Anterior cingulate cortex (tissue), 58 donors: ENCODE results near the gene LDAH.
"Not testable (repeated sequence)": the region's sequence is repeated elsewhere in the genome, so short reads cannot be mapped to it uniquely, and the experiment has no call there.

Experiments
- DNase-seq, 58 donors: peaks; one replicate each; lab custom pipeline; 2025; lab: John Stamatoyannopoulos, UW

The LDAH gene

DNA sequence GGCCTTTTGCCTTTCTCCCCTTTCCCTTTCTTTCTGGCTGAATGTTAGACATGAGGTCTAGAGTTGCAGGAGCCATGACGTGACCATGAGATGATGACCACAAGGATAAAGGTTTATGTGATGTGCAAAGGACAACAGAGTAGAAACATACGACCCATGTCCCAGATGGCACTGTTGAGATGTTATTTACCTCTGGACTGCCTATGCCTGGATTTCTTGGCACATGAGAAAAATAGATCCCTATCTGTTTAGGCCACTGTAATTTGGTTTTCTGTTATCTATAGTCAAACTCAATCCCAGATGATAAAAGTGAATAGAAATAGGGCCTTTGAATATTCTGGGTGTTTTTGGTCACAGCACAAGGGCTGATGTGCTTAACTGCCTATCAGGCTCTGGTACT lies 97.1 kb downstream of the LDAH start:
- no peak for DNase-seq

DNA sequence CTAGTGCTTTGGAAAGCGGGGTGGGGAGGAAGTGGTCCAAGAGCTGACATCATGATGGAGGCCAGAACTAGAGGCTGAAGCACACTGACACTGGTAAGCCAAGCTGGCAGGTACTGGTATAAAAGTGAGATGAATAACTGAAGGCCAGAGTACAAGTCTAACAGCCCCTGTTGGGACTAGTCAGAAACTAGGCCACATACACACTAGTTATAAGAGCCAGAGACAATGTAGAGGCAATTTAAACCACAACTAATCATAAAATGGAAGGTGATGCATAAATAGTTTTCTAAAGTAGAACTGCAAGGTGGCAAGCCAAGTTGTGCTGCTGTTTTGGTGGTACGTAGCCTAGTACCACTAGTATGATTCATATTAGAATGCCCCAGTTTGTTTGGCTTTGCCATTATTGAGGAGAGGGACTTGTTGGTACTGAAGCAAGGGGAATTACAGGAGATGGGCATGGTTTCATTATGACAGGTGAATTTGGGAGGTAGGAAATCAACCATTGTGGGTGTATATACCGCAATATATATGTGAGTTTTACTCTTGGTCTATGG lies 98.3 kb downstream of the LDAH start:
- no peak for DNase-seq

DNA sequence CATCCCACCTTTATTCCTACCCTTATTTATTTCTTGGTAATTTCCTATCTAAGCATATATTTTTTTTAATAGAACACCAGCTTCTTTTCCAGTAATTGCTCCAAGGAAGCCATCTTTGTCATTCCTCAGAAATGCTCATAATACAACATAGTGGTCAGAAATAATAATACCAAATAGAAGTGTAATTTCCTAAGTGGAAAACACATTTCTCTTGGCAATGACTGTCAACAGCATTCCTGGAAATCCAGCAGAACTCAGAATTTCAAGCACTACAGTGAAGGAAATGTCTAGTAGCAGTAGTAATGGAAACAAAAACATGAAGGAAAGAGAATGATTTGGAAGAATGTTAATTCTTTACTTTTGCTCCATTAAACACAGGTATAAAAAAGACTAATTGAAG lies 99.4 kb downstream of the LDAH start:
- no peak for DNase-seq

DNA sequence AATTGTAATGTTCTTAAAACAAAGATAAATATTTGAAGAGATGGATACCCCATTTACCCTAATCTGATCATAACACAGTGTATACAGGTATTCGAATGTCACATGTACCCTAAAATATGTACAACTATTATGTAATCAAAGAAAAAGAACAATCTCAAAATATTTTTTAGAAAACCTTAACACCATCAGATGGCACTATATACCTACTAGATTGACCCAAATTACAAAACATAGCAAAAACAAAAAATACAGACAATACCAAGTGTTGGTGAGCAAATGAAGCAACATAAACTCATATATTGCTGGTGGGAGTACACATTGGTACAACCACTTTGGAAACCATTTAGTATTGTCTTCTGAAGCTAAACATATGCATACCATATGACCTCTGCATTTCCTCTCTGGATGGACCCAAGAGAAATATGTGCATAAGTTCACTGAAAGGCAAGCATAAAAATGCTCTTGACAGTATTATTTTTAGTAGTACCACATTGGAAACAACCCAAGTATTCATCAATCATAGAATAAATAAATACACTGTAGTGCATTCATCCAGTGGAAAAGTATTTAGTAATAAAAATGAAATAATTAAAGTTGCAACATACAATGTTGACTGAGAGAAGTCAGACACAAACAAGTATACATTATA lies 100.2 kb downstream of the LDAH start:
- no peak for DNase-seq

DNA sequence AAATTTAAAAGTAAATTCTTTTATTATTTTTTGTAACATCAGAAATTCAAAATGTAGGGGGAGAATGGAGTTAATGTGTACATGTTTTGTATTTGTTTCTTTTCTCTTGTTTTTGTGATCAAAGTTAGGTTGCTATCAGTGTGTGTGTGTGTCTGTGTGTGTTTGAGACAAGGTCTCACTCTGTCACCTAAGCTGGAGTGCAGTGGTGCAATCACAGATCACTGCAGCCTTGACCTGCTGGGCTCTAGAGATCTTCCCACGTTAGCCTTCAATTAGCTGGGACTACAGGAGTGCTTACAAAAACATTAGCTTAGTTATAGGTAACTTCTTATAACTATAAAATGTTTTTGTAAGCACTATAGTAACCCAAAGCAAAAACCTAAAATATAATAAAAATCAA lies 105.3 kb downstream of the LDAH start:
- no peak for DNase-seq

DNA sequence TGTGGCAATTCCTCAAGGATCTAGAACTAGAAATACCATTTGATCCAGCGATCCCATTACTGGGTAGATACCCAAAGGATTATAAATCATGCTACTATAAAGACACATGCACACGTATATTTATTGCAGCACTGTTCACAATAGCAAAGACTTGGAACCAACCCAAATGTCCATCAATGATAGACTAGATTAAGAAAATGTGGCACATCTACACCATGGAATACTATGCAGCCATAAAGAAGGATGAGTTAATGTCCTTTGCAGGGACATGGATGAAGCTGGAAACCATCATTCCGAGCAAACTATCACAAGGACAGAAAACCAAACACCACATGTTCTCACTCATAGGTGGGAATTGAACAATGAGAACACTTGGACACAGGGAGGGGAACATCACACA lies 106.7 kb downstream of the LDAH start:
- not testable (repeated sequence) for DNase-seq

DNA sequence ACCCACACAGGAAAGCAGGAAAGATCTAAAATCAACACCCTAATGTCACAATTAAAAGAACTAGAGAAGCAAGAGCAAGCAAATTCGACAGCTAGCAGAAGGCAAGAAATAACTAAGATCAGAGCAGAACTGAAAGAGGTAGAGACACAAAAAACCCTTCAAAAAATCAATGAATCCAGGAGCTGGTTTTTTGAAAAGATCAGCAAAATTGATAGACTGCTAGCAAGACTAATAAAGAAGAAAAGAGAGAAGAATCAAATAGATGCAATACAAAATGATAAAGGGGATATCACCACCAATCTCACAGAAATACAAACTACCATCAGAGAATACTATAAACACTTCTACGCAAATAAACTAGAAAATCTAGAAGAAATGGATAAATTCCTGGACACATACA lies 108.5 kb downstream of the LDAH start:
- DNase-seq, result not testable (repeated sequence)

DNA sequence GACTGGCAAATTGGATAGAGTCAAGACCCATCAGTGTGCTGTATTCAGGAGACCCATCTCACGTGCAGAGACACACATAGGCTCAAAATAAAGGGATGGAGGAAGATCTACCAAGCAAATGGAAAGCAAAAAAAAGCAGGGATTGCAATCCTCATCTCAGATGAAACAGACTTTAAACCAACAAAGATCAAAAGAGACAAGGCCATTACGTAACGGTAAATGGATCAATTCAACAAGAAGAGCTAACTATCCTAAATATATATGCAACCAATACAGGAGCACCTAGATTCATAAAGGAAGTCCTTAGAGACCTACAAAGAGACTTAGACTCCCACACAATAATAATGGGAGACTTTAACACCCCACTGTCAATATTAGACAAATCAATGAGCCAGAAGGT lies 109.3 kb downstream of the LDAH start:
- DNase-seq, result not testable (repeated sequence)

DNA sequence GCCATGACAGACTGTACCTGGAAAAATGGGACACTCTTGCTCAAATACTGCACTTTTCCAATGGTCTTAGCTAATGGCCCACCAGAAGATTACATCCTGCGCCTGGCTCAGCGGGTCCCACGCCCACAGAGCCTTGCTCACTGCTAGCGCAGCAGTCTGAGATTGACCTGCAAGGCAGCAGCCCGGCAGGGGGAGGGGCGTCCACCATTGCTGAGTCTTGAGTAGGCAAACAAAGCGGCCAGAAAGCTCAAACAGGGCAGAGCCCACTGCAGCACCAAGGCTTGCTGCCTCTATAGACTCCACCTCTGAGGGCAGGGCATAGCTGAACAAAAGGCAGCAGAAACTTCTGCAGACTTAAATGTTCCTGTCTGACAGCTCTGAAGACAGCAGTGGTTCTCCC lies 111.3 kb downstream of the LDAH start:
- DNase-seq, result not testable (repeated sequence)

DNA sequence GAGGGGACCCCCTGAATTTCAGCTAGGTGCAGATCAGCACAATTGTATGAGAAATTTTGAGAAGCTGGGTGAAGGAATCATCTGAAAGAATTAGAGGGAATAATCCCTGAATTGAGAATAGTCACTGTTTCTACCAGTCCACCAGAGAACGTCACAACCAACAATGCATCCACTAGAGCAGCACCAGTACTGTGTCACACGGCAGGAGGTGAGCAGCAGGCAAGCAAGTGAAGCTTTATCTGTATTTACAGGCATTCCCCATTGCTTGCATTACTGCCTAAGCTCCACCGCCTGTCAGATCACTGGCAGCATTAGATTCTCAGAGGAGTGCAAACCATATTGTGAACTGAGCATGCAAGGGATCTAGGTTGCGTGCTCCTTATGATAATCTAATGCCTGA lies 115.3 kb downstream of the LDAH start:
- DNase-seq, result no peak

DNA sequence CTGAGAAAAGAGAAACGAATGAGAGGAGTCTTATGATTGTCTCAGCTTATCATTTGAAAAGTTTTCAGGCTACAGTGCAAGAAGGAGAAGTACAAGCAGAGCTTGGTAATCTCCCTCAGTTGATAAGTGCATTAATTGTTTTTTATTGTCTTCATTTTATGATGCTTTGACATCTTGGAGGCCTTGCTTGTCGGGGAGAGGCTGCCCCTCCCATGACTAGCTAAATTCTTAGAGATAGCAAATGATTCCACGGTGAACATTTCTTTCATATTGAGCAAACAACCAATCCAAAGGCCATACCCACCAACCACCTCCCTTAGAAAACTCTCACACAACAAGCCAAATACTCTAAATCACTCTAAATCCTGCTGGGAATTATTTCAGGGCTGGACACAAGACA lies 116.1 kb downstream of the LDAH start:
- DNase-seq, result no peak

DNA sequence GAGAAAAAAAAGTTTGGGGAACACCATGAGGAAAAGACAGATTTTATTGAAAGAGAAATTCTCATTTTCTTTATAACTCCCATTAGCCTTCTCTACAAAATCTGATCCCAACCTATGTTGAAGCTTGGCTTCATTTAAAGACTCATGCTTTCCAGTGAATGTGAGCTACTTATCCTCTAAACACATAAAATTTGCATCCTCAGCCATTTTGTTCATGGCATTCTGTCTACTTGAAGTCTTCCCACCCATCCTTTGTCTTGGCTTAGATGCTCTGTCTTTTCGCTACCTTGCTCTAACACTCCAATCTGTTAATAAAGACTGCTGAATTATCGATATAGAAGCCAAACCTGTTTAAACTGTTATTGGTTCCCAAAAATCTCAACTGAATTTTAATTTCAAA lies 116.7 kb downstream of the LDAH start:
- no peak for DNase-seq

DNA sequence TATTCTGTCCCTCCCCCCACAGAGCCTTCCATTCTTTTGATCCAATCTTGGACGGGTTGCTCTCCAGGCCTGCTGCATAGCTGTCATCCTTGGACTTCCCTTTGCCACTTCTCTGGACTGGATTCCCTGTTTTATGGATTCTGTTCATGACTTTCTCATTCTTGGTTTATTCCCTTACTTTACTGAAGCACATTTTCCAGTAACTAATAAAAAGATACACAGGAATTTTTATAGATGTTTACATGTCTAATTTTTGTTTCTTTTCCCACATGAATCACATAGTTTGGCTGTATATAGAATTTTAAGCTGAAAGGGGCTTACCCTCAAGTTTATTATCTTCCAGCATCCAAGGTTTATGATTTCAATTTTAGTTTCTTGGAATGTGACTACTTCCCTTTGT lies 118.0 kb downstream of the LDAH start:
- no peak for DNase-seq

DNA sequence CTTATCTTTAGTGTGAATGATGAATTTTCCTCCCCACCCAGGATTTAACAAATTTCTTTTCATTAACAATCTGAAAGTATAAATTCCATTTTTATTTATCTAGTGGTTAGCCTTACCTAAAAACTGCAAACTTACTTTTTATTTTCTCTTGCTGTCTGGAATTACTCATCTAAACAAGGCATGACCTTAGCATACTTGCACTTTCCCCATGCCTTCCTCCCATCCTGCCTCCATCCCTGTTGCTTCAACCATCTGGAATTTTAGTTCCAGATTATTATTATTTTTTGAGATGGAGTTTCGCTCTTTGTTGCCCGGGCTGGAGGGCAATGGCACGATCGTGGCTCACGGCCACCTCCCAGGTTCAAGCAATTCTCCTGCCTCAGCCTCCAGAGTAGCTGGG lies 120.3 kb downstream of the LDAH start:
- DNase-seq, result no peak

DNA sequence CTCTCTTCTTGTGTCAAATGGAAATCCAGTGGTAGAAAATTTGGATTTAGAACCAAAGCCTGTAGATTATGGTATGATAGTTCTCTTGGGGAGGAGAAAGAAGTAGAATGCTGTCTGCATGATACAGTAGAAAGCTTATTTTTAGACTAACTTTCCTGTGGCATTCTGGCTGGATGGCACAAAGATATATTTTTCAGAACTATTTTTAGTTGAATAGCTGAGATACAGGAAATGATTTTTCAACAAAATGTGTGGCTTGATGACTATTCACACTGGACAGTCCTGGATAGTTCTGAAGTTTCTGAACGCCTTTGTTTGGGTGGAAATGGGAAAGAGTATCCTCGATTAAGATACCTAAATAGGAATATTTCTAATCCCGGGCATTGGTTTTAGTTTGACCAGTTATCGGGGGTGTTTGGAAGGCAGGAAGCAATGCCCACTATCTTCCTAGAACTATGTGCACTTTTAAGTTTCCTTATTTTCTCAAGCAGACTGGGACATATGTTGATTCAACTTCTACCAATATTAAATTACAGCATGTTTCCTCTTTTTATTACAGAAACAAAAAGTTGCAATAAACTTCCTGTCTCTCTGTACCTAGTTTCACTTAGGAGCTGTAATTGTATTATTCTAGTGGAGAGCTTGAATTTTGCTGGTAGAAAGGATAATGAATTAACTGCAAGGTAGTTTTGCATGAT lies 123.8 kb downstream of the LDAH start:
- no peak for DNase-seq

DNA sequence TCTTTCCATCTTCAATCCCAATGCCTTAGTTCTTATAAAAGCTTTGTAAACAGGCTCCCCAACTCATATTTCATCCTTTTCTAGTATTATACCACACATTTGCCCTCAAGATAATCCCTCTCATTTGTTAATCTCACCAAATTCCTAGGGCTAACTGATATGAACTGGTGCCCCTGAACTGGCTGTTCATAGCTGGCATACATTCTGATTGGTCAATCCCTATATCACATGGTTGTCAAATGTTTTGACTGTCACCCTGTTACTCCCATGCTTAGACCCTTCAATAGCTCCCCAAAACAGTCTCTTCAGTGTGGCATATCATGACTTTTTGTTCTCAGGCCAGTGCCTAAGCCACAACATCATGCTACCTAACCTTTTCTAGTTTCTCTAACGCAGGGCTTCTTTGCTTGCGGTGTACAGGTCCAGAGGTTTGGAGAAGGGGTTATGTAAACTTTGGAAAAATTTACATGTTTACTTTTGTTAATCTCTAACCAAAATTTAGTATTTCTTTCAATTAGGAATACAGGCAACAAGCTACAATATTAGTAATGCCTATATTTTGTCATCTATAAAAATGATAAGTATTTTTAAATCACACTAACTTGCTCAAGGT lies 125.5 kb downstream of the LDAH start:
- DNase-seq, result no peak

DNA sequence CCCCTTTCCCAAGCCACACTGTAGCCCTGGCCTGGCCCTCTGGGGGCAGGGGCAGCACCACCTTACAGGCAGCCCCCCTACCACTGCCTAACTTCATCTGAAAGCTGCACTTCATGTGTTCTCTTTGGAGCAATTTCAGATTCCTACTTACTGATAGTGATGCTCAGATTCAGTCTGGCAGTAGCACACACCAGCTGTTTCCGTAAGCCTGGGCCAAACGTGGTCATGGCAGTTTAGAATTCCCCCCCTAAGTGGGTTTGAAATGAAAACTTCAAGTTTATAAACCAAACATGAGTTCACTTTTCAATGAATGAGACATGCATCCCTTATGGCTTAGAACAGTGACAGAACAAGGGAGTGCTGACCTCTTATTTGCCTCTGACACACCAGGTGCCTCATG lies 126.5 kb downstream of the LDAH start:
- DNase-seq, result no peak

DNA sequence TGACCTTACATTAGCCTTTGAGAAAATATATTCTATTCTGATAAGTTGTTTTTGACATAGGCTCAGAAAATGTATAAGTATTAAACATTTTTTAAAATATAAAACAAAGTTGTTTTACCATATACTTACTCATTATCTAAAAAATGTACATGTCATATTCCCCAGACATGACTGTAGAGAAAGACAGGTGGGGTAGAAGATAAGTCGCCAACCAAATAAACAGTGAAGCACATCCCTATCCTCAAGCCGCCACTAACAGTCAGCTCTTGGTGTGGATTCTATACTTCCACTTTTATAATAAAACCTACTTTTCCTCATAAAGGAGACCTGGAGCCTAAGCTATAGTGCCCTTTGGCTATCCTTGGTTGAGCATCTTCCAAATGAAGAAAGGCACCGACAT lies 129.6 kb downstream of the LDAH start:
- DNase-seq, result no peak

DNA sequence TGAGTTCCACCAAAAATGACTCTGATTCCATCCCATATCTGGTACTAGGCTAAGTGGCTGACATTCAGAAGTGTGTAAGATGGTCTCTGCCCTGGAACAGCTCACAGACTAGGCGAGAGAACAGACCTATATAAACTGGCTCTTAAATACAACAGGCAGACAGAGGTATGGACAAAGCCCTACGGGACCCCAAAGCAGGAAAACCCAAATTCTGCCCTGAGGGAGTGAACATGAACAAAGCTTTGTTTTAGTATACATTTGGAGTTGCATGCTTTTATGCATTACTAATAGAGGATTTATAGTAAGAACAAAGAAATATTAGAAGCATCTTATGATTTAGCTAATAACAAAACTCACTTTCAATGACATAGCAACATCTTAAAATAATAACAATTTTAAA lies 130.8 kb downstream of the LDAH start:
- no peak for DNase-seq

DNA sequence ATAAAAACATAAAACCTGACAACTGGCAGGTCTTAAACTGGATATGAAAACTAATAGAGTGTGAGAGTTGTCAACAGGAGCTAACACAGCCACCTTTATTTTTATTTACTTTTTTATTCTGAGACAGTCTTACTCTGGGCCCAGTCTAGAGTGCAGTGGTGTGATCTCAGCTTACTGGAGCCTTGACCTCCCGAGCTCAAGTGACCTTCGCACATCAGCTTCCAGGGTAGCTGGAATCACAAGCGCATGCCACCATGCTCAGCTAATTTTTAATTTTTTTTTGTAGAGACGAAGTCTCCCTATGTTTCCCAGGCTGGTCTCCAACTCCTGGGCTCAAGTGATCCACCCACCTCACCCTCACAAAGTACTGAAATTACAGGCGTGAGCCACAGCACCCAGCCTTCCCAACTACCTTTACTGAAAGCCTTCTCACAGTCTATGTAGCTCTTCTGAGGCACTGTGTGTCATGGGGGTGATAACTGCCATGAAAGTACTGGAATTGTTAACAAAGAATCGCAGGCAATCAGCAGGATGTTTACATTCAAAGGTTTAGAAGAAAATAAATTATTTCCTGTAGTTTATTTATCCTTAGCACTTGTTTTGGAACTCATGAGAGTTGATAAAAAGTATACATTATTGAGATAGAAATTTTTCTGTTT lies 131.7 kb downstream of the LDAH start:
- DNase-seq, result no peak
